ENCODE data around the gene CAMSAP1.

DNA sequence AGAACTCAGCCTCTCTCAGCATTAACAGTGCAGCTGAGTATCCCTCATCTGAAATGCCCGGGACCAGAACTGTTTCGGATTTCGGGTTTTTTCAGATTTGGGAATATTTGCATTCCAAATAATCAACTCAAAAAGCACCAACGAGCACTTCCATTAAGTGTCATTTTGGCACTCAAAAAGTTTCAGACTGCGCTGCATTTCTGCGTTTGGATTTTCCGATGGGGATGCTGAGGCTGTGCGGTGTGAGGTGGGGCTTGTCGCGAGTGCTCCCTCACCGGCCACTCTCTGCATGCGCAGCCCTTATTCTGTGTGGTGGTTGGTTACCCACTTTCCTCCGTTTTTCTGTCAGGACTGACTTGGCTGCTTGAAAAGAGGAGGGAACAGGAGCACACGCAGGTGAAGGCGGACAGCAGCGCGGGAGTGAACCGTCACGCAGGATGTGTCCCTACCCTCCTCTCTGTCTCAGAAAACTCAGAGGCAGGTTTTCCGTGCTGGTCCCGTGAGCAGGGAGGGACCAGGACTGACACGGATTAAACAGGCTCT lies 45.4 kb upstream of the CAMSAP1 start:
- TF ChIP-seq ZFP3 (CRISPR knock-in tag; IDR thresholded peaks at IDR 0.05) (no peak), TCF4 (CRISPR knock-in tag; IDR thresholded peaks at IDR 0.05; ENCODE audit: borderline replicate concordance) (no peak)
- TF ChIP-seq, protein P1, sequence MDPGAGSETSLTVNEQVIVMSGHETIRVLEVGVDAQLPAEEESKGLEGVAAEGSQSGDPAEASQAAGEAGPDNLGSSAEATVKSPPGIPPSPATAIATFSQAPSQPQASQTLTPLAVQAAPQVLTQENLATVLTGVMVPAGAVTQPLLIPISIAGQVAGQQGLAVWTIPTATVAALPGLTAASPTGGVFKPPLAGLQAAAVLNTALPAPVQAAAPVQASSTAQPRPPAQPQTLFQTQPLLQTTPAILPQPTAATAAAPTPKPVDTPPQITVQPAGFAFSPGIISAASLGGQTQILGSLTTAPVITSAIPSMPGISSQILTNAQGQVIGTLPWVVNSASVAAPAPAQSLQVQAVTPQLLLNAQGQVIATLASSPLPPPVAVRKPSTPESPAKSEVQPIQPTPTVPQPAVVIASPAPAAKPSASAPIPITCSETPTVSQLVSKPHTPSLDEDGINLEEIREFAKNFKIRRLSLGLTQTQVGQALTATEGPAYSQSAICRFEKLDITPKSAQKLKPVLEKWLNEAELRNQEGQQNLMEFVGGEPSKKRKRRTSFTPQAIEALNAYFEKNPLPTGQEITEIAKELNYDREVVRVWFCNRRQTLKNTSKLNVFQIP (CRISPR knock-in tag; IDR thresholded peaks at IDR 0.05; ENCODE audit: borderline replicate concordance, low read depth): no peak

Data from SK-N-SH treated with all-trans-retinoic acid at 6 μM for 48 hours (cell line).